HG02759 (cell line): ENCODE data around the gene NEURL1B.

Source experiments
- ATAC-seq: cut with Tn5 transposase; IDR thresholded peaks from one replicate; pipeline ENCODE4 v1.9.1; 2021; ENCODE audit warnings: mild to moderate bottlenecking, moderate library complexity; ENCODE audit not compliant: unreplicated experiment

The NEURL1B gene

GRCh38 chr5:172713113-172713808 lies 72.2 kb downstream of the NEURL1B start:
- ATAC-seq, result peak; percentile 52

GRCh38 chr5:172713809-172714490 lies 72.9 kb downstream of the NEURL1B start:
- no peak for ATAC-seq

- peak; percentile 72 for ATAC-seq
Observed at GRCh38 chr5:172714491-172715420, 73.7 kb downstream of the NEURL1B start.

GRCh38 chr5:172715421-172715780 lies 74.3 kb downstream of the NEURL1B start:
- ATAC-seq, result no peak

GRCh38 chr5:172715931-172716682 lies 75.0 kb downstream of the NEURL1B start:
- no peak for ATAC-seq

- no peak for ATAC-seq
Observed at GRCh38 chr5:172716796-172717313, 75.8 kb downstream of the NEURL1B start.

GRCh38 chr5:172717481-172718195 lies 76.6 kb downstream of the NEURL1B start:
- ATAC-seq, result no peak

- ATAC-seq, result no peak
Observed at GRCh38 chr5:172718527-172719114, 77.6 kb downstream of the NEURL1B start.

- ATAC-seq, result no peak
Observed at GRCh38 chr5:172719211-172719610, 78.1 kb downstream of the NEURL1B start.

- ATAC-seq, result no peak
Observed at GRCh38 chr5:172720655-172721054, 79.6 kb downstream of the NEURL1B start.

- ATAC-seq, result no peak
Observed at GRCh38 chr5:172721455-172722326, 80.6 kb downstream of the NEURL1B start.

- ATAC-seq, result no peak
Observed at GRCh38 chr5:172722327-172722815, 81.3 kb downstream of the NEURL1B start.

GRCh38 chr5:172723508-172723907 lies 82.4 kb downstream of the NEURL1B start:
- no peak for ATAC-seq

GRCh38 chr5:172724242-172725183 lies 83.5 kb downstream of the NEURL1B start:
- ATAC-seq, result no peak

GRCh38 chr5:172725273-172725672 lies 84.2 kb downstream of the NEURL1B start:
- no peak for ATAC-seq

GRCh38 chr5:172725785-172726184 lies 84.7 kb downstream of the NEURL1B start:
- no peak for ATAC-seq

- no peak for ATAC-seq
Observed at GRCh38 chr5:172726966-172727365, 85.9 kb downstream of the NEURL1B start.
